Adrenal gland (tissue), 12 donors: ENCODE results near the gene NOTCH3. TPM values are rescaled to one million over a fixed set of nuclear protein-coding genes. Genes with fewer than 3 reads are reported as not detected.

ENCODE experiments used
- DNase-seq, 7 donors: peaks; one replicate each; pipeline ENCODE4 v3.0.0-alpha.2; 2019 to 2020
- H3K27ac ChIP-seq, 5 donors: fragments of 200-600 bp; sonication (generic) in 4 of 5; 1 replicate in 3 of 5; 2 replicates in 2 of 5; pipeline versions ENCODE4 v1.5.1 to v1.8.0; 2016 to 2020; ENCODE audit warnings: mild to moderate bottlenecking in 1 of 5
- H3K27me3 ChIP-seq: fragments of 200-600 bp; 2 replicates; pipeline ENCODE4 v1.8.0; 2021
- H3K36me3 ChIP-seq, 2 donors: fragments of 200-600 bp; replicated peaks in 1 of 2; 1 replicate in 1 of 2; 2 replicates in 1 of 2; pipeline versions ENCODE4 v1.5.1 to v1.8.0; 2018 to 2022
- H3K4me1 ChIP-seq, 2 donors: fragments of 200-600 bp; replicated peaks in 1 of 2; 1 replicate in 1 of 2; 2 replicates in 1 of 2; pipeline versions ENCODE4 v1.5.1 to v1.8.0; 2018 to 2021
- H3K4me3 ChIP-seq, 4 donors: fragments of 200-600 bp; sonication (generic) in 3 of 4; one replicate each; pipeline ENCODE4 v1.5.1; 2016 to 2018
- H3K9me3 ChIP-seq, 3 donors: fragments of 200-600 bp; sonication (generic) in 1 of 3; replicated peaks in 1 of 3; 1 replicate in 2 of 3; 2 replicates in 1 of 3; pipeline versions ENCODE4 v1.5.1 to v1.8.0; 2016 to 2021
- POLR2A ChIP-seq, 2 donors: fragments of 450-650 bp; IDR thresholded peaks; one replicate each; pipeline ENCODE4 v1.6.1; 2017; ENCODE audit warnings: antibody characterized with exemption in 2 of 2, mild to moderate bottlenecking in 2 of 2, moderate library complexity in 1 of 2
- WGBS, 4 donors: extraction: QIAGEN DNeasy Blood & Tissue Kit in 2 of 4; methylation state at CpG; one replicate each; pipeline versions ENCODE4 v1.1.5 to v1.1.7; 2013 to 2017; 5-methylcytosine and 5-hydroxymethylcytosine counted together
- intact Hi-C, 2 donors: fragments of 100-400 bp; cut with DNase I; formaldehyde crosslinking; loops; one replicate each; pipeline versions ENCODE4 v1.14.1 to v1.15.0; 2022 to 2023
- microRNA-seq, 3 donors: library from miRNA; unstranded; fragments of <30 nt; microRNA quantifications; one replicate each; pipeline ENCODE4, GENCODE V29; 2017 to 2020
- polyA plus RNA-seq, 3 donors: library from polyadenylated mRNA; stranded (reverse); fragments of 200-250 nt in 2 of 3; fragments of 350-450 nt in 1 of 3; fragmentation: Illumina TruSeq in 1 of 3; extraction: RNeasy Lipid Tissue Mini Kit (QIAGEN cat#74804) in 1 of 3; gene quantifications; one replicate each; pipeline ENCODE4 v1.2.3, GENCODE V29; 2013 to 2014
- small RNA-seq, 2 donors: library from RNA; depleted of rRNA; stranded (forward); fragments of <200 nt; gene quantifications; one replicate each; pipeline ENCODE3, GENCODE V24; 2016
- total RNA-seq, 9 donors: library from RNA; depleted of rRNA in 4 of 9; stranded (reverse); fragments of >200 nt in 4 of 9; fragments of 120-200 nt in 1 of 9; fragmentation: NEBNext Ultra II Directional in 1 of 9; extraction: Animal tissue kit (Norgen Biotek cat#: 25700) in 1 of 9; gene quantifications; one replicate each; pipeline versions ENCODE4 v1.1.0 to v1.2.4, GENCODE V29; 2013 to 2023
- TF ChIP-seq, protein P1 (sequence below), 6 experiments: fragments of 450-650 bp in 4 of 6; fragments of 200-600 bp in 2 of 6; sonication (generic) in 1 of 6; IDR thresholded peaks; 1 replicate in 5 of 6; 2 replicates in 1 of 6; pipeline versions ENCODE4 v1.5.1 to v1.8.0; 2016 to 2021; ENCODE audit warnings: antibody characterized with exemption in 6 of 6, mild to moderate bottlenecking in 2 of 6, moderate library complexity in 1 of 6
- donor health status: healthy with polysubstance abuse.
- donor health status: Bipolar disorder and iron deficiency.
- donor health status: DM: yes; HTN: yes; CAD: no.
- donor health status: DM: no; HTN: no; CAD: no.
- donor health status: DM: no; HTN: no; CAD: no.
- donor health status: DM: yes; HTN: yes; CAD: no.

NOTCH3 gene
- total and polyA plus RNA-seq, 12 donors: 3.7 to 39.3 (median 12.8) TPM

- intact Hi-C loops: no loop called here
- Histone ChIP-seq H3K4me3 (no peak overlapping the region), H3K36me3 (peaks cover 0 to 42% of the 10 kb centered on the region in 2 donors), H3K27me3 (no peaks in the 10 kb centered on the region), H3K9me3 (no peaks in the 10 kb centered on the region), H3K4me1 (peaks cover 1 to 5% of the 10 kb centered on the region in 2 donors), H3K27ac (no peak overlapping the region)
- TF ChIP-seq POLR2A (IDR thresholded peaks at IDR 0.05): no peak
- TF ChIP-seq, protein P1, sequence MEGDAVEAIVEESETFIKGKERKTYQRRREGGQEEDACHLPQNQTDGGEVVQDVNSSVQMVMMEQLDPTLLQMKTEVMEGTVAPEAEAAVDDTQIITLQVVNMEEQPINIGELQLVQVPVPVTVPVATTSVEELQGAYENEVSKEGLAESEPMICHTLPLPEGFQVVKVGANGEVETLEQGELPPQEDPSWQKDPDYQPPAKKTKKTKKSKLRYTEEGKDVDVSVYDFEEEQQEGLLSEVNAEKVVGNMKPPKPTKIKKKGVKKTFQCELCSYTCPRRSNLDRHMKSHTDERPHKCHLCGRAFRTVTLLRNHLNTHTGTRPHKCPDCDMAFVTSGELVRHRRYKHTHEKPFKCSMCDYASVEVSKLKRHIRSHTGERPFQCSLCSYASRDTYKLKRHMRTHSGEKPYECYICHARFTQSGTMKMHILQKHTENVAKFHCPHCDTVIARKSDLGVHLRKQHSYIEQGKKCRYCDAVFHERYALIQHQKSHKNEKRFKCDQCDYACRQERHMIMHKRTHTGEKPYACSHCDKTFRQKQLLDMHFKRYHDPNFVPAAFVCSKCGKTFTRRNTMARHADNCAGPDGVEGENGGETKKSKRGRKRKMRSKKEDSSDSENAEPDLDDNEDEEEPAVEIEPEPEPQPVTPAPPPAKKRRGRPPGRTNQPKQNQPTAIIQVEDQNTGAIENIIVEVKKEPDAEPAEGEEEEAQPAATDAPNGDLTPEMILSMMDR (IDR thresholded peaks at IDR 0.05): no peak
- WGBS, 4 donors: 91 to 95% (median 93%) methylated on average over 4 to 49 of the region's 49 CpGs
- DNase-seq: no peak
These were observed 90.9 kb downstream of the NOTCH3 start for GRCh38 chr19:15109768-15110417.

Small RNAs within 50 kb of the gene (microRNA-seq; reads per million reads assigned to microRNA genes)
- 0 to 0.89 (median 0.57) reads per million in 3 donors for gene MIR6795

Small RNAs within 50 kb of the gene (small RNA-seq; reads per million reads assigned to genes)
- gene MIR6795 (0 reads per million in 2 donors), gene RNU6-782P (0 reads per million in 2 donors)

Other genes starting within 250 kb of the NOTCH3 start
- under 1 TPM in 1 of 9 donors, not detected in 8; 0.11 TPM for gene SLC1A6, start 221.1 kb downstream of the NOTCH3 start, total RNA-seq
- gene SLC1A6, start 221.1 kb downstream of the NOTCH3 start, polyA plus RNA-seq: not detected
- gene CASP14, start 151.5 kb downstream of the NOTCH3 start, total RNA-seq: not detected
- gene CASP14, start 151.5 kb downstream of the NOTCH3 start, polyA plus RNA-seq: not detected
- not detected for gene OR1I1, start 118.8 kb downstream of the NOTCH3 start, total RNA-seq
- gene OR1I1, start 118.8 kb downstream of the NOTCH3 start, polyA plus RNA-seq: not detected
- 10 to 100 TPM in 8 of 9 donors, 1 to 10 TPM in 1; 5.0 to 45.1 (median 31.2) TPM for gene SYDE1, start 93.6 kb downstream of the NOTCH3 start, total RNA-seq
- gene SYDE1, start 93.6 kb downstream of the NOTCH3 start, polyA plus RNA-seq: 10 to 100 TPM in 2 of 3 donors, 1 to 10 TPM in 1; 2.5 to 14.2 (median 11.5) TPM
- 1 to 10 TPM in 1 of 9 donors, under 1 TPM in 6, not detected in 2; 0.33 to 7.5 (median 0.55) TPM for gene EPHX3, start 31.5 kb upstream of the NOTCH3 start, total RNA-seq
- gene EPHX3, start 31.5 kb upstream of the NOTCH3 start, polyA plus RNA-seq: under 1 TPM; 0.24 to 0.44 (median 0.31) TPM
- gene BRD4, start 131.5 kb upstream of the NOTCH3 start, total RNA-seq: 100 to 1,000 TPM in 2 of 9 donors, 10 to 100 TPM in 7; 10.1 to 109 (median 40.6) TPM
- gene BRD4, start 131.5 kb upstream of the NOTCH3 start, polyA plus RNA-seq: 10 to 100 TPM; 24.5 to 58.6 (median 26.7) TPM
- gene AKAP8, start 178.8 kb upstream of the NOTCH3 start, total RNA-seq: 10 to 100 TPM; 13.0 to 45.8 (median 31.6) TPM
- gene AKAP8, start 178.8 kb upstream of the NOTCH3 start, polyA plus RNA-seq: 10 to 100 TPM; 13.4 to 41.7 (median 27.0) TPM
- 100 to 1,000 TPM in 6 of 9 donors, 10 to 100 TPM in 3; 48.3 to 206 (median 125) TPM for gene AKAP8L, start 218.0 kb upstream of the NOTCH3 start, total RNA-seq
- 100 to 1,000 TPM in 2 of 3 donors, 10 to 100 TPM in 1; 60.5 to 652 (median 264) TPM for gene AKAP8L, start 218.0 kb upstream of the NOTCH3 start, polyA plus RNA-seq
- 10 to 100 TPM in 8 of 9 donors, 1 to 10 TPM in 1; 5.7 to 49.2 (median 32.8) TPM for gene WIZ, start 249.0 kb upstream of the NOTCH3 start, total RNA-seq
- 10 to 100 TPM in 2 of 3 donors, 1 to 10 TPM in 1; 7.9 to 48.1 (median 28.3) TPM for gene WIZ, start 249.0 kb upstream of the NOTCH3 start, polyA plus RNA-seq